ENCODE measurements around the gene TMED8.

TMED8 gene

DNA sequence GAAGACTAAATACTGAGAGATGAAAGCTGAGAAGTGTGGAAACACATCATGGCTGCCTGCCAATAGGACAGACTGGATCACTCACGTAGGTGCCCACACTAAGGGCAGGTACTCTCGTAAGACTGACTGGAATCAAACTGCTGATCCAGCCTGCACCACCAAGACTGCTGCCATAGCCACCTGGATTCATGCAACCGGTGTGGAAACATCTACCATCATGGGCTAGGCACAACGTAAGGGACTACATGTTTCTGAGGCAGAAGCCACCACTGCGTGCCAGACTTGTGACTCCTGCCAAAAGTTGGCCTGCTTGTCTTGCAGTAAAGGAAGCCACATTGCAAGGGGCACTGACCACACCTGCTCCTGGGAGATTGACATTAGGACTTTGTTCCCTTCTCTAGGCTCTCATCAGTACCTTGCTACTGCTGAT is 60.0 kb downstream of the TMED8 start:
- Histone ChIP-seq H3K4me3 (ENCODE audit: insufficient read depth, low read depth, low read length, poor library complexity, severe bottlenecking) (no peak overlapping the region), H3K27ac (ENCODE audit: insufficient read depth, low read length, poor library complexity, severe bottlenecking) (no peak overlapping the region), H3K9me3 (ENCODE audit: control insufficient read depth, low read length) (no peaks in the 10 kb centered on the region), H3K4me1 (ENCODE audit: control insufficient read depth, insufficient read depth, low read length, poor library complexity, severe bottlenecking) (no peaks in the 10 kb centered on the region), H3K27me3 (replicated peaks; ENCODE audit: control insufficient read depth, insufficient read depth, low read length, poor library complexity, severe bottlenecking) (no peaks in the 10 kb centered on the region), H3K36me3 (ENCODE audit: control insufficient read depth, insufficient read depth, low read length) (no peaks in the 10 kb centered on the region)
- DNase-seq, result no peak

DNA sequence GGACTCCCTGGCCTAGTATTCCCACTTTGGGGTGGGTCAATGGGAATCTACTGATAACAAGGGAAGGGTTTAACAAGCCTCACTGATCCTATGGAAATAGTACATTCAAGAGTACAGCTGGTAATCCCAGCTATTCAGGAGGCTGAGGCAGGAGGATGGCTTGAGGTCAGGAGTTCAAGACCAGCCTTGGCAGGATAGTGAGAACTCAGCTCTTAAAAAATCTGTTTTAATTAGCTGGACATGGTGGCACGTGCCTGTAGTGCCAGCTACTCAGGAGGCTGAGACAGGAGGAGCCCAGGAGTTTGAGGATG is 60.7 kb downstream of the TMED8 start:
- Histone ChIP-seq H3K36me3 (ENCODE audit: control insufficient read depth, insufficient read depth, low read length) (no peaks in the 10 kb centered on the region), H3K9me3 (ENCODE audit: control insufficient read depth, low read length) (no peaks in the 10 kb centered on the region), H3K4me3 (ENCODE audit: insufficient read depth, low read depth, low read length, poor library complexity, severe bottlenecking) (no peak overlapping the region), H3K27me3 (replicated peaks; ENCODE audit: control insufficient read depth, insufficient read depth, low read length, poor library complexity, severe bottlenecking) (no peaks in the 10 kb centered on the region), H3K27ac (ENCODE audit: insufficient read depth, low read length, poor library complexity, severe bottlenecking) (no peak overlapping the region), H3K4me1 (ENCODE audit: control insufficient read depth, insufficient read depth, low read length, poor library complexity, severe bottlenecking) (no peaks in the 10 kb centered on the region)
- no peak for DNase-seq

DNA sequence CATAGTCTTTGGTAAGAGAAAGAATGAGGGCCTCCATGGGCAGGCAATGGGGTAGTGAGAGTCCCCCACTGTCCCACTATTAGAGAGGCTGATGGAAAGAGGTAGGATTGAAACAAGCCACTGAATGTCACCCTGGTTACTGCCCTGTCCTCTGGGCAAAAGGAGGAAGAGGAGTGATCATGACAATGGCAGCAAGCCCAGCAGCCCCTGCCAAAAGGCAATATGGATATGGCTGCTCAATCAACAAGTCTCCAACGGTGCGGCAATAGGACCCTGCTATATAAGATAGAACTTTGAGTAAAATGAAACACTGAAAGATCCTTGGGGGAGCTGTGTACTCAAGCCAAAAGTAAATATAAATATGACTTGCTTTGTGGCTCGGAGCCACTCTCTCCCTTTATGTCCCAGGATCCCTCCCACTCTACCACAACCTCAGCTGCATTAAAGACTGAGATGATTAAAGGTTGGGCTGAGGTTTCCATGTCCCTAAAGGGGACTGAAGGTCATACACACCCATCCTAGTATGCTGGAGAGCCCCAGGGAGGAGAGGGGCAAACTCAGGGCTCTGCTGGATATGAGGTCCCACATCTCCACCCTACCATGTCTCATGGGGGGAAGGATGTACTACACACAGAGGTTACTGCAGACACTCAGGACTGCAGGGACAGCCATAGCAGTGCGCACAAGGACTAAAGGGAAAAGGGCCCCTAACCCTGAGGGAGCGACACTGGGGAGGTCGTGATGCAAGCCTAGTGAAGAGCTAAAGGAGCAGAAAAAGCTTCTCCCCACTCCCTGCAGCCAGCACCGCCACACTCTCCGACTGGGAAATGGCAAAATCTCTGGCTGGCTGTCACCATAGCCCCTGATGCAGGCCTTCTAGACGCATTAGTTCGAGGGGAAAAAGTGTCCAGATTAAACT is 62.1 kb downstream of the TMED8 start:
- Histone ChIP-seq H3K27me3 (replicated peaks; ENCODE audit: control insufficient read depth, insufficient read depth, low read length, poor library complexity, severe bottlenecking) (no peaks in the 10 kb centered on the region), H3K27ac (ENCODE audit: insufficient read depth, low read length, poor library complexity, severe bottlenecking) (no peak overlapping the region), H3K4me3 (ENCODE audit: insufficient read depth, low read depth, low read length, poor library complexity, severe bottlenecking) (no peak overlapping the region), H3K36me3 (ENCODE audit: control insufficient read depth, insufficient read depth, low read length) (no peaks in the 10 kb centered on the region), H3K4me1 (ENCODE audit: control insufficient read depth, insufficient read depth, low read length, poor library complexity, severe bottlenecking) (no peaks in the 10 kb centered on the region), H3K9me3 (ENCODE audit: control insufficient read depth, low read length) (no peaks in the 10 kb centered on the region)
- no peak for DNase-seq

DNA sequence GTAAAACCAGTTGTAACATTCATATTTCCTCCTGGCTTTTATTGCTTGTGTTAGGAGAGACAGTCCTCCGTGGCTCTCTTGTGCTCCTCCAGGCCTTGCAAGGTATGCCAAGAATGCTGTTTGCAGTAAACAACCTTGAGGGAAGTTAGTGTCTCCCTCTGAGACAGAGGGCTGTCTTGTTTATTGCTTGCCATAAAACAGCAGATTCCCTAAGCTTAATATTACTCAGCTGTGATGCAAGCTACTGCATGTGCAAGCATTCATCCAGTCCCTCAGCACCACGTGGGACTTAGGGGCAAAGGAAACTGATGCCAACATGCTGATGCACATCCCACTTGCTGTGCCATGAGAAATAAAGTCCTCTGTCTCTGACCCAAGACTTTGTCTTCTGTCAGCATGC is 62.9 kb downstream of the TMED8 start:
- no peak for DNase-seq
- no peaks in the 10 kb centered on the region for H3K4me1 ChIP-seq (ENCODE audit: control insufficient read depth, insufficient read depth, low read length, poor library complexity, severe bottlenecking)
- H3K27me3 ChIP-seq (replicated peaks; ENCODE audit: control insufficient read depth, insufficient read depth, low read length, poor library complexity, severe bottlenecking), result no peaks in the 10 kb centered on the region
- H3K4me3 ChIP-seq (ENCODE audit: insufficient read depth, low read depth, low read length, poor library complexity, severe bottlenecking), result no peak overlapping the region
- H3K9me3 ChIP-seq (ENCODE audit: control insufficient read depth, low read length), result no peaks in the 10 kb centered on the region
- H3K27ac ChIP-seq (ENCODE audit: insufficient read depth, low read length, poor library complexity, severe bottlenecking), result no peak overlapping the region
- H3K36me3 ChIP-seq (ENCODE audit: control insufficient read depth, insufficient read depth, low read length), result no peaks in the 10 kb centered on the region

DNA sequence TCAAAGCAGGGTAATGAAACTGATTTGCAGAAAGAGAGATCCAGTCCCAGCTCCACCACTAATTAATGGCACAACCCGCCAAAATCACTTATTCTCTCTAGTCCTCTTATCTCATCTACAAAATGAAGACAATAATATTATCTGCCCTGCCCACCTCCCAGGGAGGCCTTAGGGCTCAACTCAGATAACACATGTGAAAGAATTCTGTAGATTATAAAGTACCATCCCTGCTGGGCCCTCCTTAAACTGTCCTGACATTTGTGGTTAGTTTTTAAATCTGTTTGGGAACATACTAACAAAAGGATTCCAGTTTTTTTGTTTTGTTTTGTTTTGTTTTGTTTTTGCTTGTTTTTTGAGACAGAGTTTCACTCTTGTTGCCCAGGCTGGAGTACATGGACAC is 63.5 kb downstream of the TMED8 start:
- no peaks in the 10 kb centered on the region for H3K4me1 ChIP-seq (ENCODE audit: control insufficient read depth, insufficient read depth, low read length, poor library complexity, severe bottlenecking)
- no peak overlapping the region for H3K4me3 ChIP-seq (ENCODE audit: insufficient read depth, low read depth, low read length, poor library complexity, severe bottlenecking)
- H3K9me3 ChIP-seq (ENCODE audit: control insufficient read depth, low read length), result no peaks in the 10 kb centered on the region
- no peaks in the 10 kb centered on the region for H3K27me3 ChIP-seq (replicated peaks; ENCODE audit: control insufficient read depth, insufficient read depth, low read length, poor library complexity, severe bottlenecking)
- no peaks in the 10 kb centered on the region for H3K36me3 ChIP-seq (ENCODE audit: control insufficient read depth, insufficient read depth, low read length)
- no peak for DNase-seq
- H3K27ac ChIP-seq (ENCODE audit: insufficient read depth, low read length, poor library complexity, severe bottlenecking), result no peak overlapping the region

DNA sequence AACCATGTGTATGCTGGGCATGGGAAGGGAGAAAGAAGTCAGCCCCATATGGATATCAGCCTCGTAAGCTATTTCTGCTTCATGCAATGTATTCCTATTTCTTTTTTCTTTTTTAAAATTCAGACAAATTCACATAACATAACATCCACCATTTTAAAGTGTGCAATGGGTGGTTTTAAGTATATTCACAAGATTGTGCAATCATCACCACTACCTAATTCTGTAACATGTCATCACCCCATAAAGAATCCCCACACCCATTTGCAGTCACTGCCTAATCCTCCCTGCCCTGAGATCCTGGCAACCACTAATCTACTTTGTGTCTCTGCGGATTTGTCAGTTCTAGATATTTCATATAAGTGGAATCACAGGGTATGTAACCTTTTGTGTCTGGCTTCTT is 65.7 kb downstream of the TMED8 start:
- Histone ChIP-seq H3K36me3 (ENCODE audit: control insufficient read depth, insufficient read depth, low read length) (no peaks in the 10 kb centered on the region), H3K9me3 (ENCODE audit: control insufficient read depth, low read length) (no peaks in the 10 kb centered on the region), H3K27ac (ENCODE audit: insufficient read depth, low read length, poor library complexity, severe bottlenecking) (no peak overlapping the region), H3K4me3 (ENCODE audit: insufficient read depth, low read depth, low read length, poor library complexity, severe bottlenecking) (no peak overlapping the region), H3K27me3 (replicated peaks; ENCODE audit: control insufficient read depth, insufficient read depth, low read length, poor library complexity, severe bottlenecking) (no peaks in the 10 kb centered on the region), H3K4me1 (ENCODE audit: control insufficient read depth, insufficient read depth, low read length, poor library complexity, severe bottlenecking) (no peaks in the 10 kb centered on the region)
- DNase-seq, result no peak

DNA sequence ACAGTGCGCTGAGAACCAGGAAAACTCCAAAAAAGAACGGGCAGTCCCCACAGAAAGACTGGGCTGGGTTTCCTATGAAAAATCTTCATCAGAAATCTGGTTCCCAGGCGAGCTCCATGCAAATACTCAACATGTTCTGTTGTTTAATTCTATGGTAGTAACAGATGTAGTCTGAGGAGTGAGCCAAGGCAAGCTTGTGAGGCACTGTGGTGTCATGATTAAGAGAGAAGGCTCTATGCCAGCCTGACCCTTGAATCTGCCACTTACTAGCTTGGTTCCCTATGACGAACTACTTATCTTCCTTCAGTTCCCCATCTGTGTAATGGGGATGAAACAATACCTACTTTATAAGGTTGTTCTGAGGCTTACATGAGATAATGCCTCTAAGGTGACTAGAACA is 66.9 kb downstream of the TMED8 start:
- H3K36me3 ChIP-seq (ENCODE audit: control insufficient read depth, insufficient read depth, low read length), result peaks cover 3% of the 10 kb centered on the region
- DNase-seq, result no peak
- no peaks in the 10 kb centered on the region for H3K27me3 ChIP-seq (replicated peaks; ENCODE audit: control insufficient read depth, insufficient read depth, low read length, poor library complexity, severe bottlenecking)
- H3K4me3 ChIP-seq (ENCODE audit: insufficient read depth, low read depth, low read length, poor library complexity, severe bottlenecking), result no peak overlapping the region
- H3K4me1 ChIP-seq (ENCODE audit: control insufficient read depth, insufficient read depth, low read length, poor library complexity, severe bottlenecking), result no peaks in the 10 kb centered on the region
- no peaks in the 10 kb centered on the region for H3K9me3 ChIP-seq (ENCODE audit: control insufficient read depth, low read length)
- no peak overlapping the region for H3K27ac ChIP-seq (ENCODE audit: insufficient read depth, low read length, poor library complexity, severe bottlenecking)

DNA sequence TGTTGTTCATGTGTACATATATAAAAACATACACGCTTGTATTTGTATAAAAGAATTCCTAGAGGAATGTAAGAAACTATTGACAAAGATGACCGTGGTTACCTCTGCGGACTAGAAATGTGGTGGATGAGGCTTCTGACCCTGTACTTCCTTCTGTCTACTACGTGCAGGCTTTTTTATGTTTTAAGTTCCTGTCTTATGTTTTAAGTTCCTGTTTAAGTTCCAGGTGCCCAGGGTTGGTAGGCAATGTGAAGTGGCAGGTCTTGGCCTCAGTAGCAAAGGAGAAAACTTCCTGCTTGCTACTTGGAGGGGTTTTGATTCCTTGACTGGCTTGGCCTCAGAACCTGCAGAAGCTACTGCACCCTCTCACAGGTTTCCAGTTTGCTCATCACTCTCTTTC is 67.8 kb downstream of the TMED8 start:
- H3K9me3 ChIP-seq (ENCODE audit: control insufficient read depth, low read length), result no peaks in the 10 kb centered on the region
- no peak for DNase-seq
- no peak overlapping the region for H3K27ac ChIP-seq (ENCODE audit: insufficient read depth, low read length, poor library complexity, severe bottlenecking)
- H3K27me3 ChIP-seq (replicated peaks; ENCODE audit: control insufficient read depth, insufficient read depth, low read length, poor library complexity, severe bottlenecking), result no peaks in the 10 kb centered on the region
- H3K4me3 ChIP-seq (ENCODE audit: insufficient read depth, low read depth, low read length, poor library complexity, severe bottlenecking), result no peak overlapping the region
- no peaks in the 10 kb centered on the region for H3K4me1 ChIP-seq (ENCODE audit: control insufficient read depth, insufficient read depth, low read length, poor library complexity, severe bottlenecking)
- peaks cover 3% of the 10 kb centered on the region for H3K36me3 ChIP-seq (ENCODE audit: control insufficient read depth, insufficient read depth, low read length)

DNA sequence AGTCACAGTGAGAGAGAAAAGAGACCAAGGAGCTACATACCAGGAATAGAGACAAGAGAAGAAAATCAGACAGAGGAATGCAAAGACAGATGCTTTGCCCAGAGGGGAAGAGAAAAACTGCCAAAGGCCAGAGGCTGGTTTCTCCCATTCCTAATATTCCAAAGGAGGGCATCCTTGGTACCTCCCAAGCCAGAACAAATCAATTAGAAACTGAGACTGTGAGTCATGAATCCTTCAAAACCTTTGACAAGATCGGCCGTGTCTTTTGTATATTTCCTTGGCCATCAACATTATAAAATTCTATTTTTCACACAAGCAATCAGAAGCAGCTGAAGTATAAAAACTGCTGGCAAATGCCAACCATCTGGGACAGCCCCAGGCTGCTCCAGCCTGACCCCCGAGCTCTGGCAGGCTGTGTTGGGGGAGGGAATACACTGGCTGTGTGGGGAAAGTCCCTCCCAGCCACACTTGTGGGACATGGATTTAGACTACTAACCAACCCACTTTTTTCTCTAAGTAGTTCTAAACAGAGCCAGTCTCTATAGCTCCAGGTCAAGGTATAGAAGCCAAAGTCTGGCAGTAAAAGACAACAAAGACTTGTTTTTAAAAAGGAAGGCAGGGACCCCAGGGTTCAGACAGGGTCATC is 69.9 kb downstream of the TMED8 start:
- Histone ChIP-seq H3K4me3 (ENCODE audit: insufficient read depth, low read depth, low read length, poor library complexity, severe bottlenecking) (no peak overlapping the region), H3K36me3 (ENCODE audit: control insufficient read depth, insufficient read depth, low read length) (peaks cover 3% of the 10 kb centered on the region), H3K27me3 (replicated peaks; ENCODE audit: control insufficient read depth, insufficient read depth, low read length, poor library complexity, severe bottlenecking) (no peaks in the 10 kb centered on the region), H3K9me3 (ENCODE audit: control insufficient read depth, low read length) (no peaks in the 10 kb centered on the region), H3K4me1 (ENCODE audit: control insufficient read depth, insufficient read depth, low read length, poor library complexity, severe bottlenecking) (no peaks in the 10 kb centered on the region), H3K27ac (ENCODE audit: insufficient read depth, low read length, poor library complexity, severe bottlenecking) (no peak overlapping the region)
- no peak for DNase-seq

DNA sequence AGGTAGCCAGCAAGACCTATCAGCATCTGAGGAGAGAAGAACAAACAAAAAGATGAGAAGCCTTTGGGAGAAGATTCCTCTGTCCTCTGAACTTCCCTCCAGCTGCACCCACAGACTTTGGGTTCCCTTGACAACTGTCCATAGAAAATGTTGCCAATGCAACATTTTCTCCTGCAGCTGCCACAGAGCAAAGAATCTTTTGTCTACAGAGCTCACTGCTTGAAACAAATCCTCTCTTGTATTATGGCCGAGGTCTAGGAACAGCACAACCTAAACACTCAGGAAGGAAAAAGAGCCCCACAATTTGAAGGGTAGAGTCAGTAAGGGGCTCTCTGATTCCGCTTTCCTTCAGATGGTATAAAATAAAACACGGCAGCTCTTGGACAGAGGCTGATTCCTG is 70.5 kb downstream of the TMED8 start:
- H3K4me1 ChIP-seq (ENCODE audit: control insufficient read depth, insufficient read depth, low read length, poor library complexity, severe bottlenecking), result no peaks in the 10 kb centered on the region
- no peak for DNase-seq
- H3K9me3 ChIP-seq (ENCODE audit: control insufficient read depth, low read length), result no peaks in the 10 kb centered on the region
- no peak overlapping the region for H3K27ac ChIP-seq (ENCODE audit: insufficient read depth, low read length, poor library complexity, severe bottlenecking)
- H3K4me3 ChIP-seq (ENCODE audit: insufficient read depth, low read depth, low read length, poor library complexity, severe bottlenecking), result no peak overlapping the region
- H3K27me3 ChIP-seq (replicated peaks; ENCODE audit: control insufficient read depth, insufficient read depth, low read length, poor library complexity, severe bottlenecking), result no peaks in the 10 kb centered on the region
- peaks cover 3% of the 10 kb centered on the region for H3K36me3 ChIP-seq (ENCODE audit: control insufficient read depth, insufficient read depth, low read length)

All from effector memory CD4-positive, alpha-beta T cell (primary cell).